ENCODE data around the gene GIMD1. TPM values are rescaled to one million over a fixed set of nuclear protein-coding genes. Genes with fewer than 3 reads are reported as not detected.

Gene GIMD1
- total RNA-seq, 1 experiment from 2014 or later: not detected

DNA sequence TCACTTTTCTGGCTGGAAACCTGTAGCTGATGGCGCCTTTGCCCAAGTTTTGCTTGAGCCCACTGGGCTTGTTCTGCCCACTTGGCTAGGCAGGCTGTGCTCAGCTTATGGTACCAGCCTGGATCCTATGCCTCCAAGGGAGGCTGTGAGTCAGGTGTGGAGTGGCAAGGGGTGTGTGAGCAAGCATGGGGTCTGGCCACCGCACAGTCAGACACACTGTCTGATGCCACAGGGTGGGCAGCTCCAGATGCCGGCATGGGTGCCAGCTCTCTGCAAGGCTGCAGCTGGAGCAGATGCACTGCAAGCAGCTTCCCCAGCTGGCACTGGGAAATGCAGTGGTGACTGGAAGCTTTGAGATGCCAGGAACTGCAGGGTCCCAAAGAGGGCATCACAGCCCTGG, 16.3 kb upstream of the GIMD1 start:
- no peak overlapping the region for H2BK12ac ChIP-seq (ENCODE audit: insufficient read length, low read depth, low read length)
- no peak overlapping the region for H3K4me3 Mint-ChIP-seq
- H3K27ac ChIP-seq (ENCODE audit: insufficient read length, low read depth, low read length): no peak overlapping the region
- no peaks in the 10 kb centered on the region for H4K20me1 ChIP-seq (ENCODE audit: control insufficient read depth, insufficient read depth, insufficient read length)
- TF ChIP-seq CTCF (conservative IDR thresholded peaks at IDR 0.05): no peak
- no peak overlapping the region for H3K4me2 ChIP-seq (ENCODE audit: insufficient read depth, insufficient read length, low read length)
- no peak overlapping the region for H3K4ac ChIP-seq (ENCODE audit: low read depth, low read length)
- WGBS (ENCODE audit: extremely low coverage, insufficient read length, low lambda C conversion rate): no CpG with 5 or more reads among the region's 3 CpGs
- H4K8ac ChIP-seq (replicated peaks; ENCODE audit: insufficient read length, low read depth, low read length): no peak overlapping the region
- H3T11ph ChIP-seq (ENCODE audit: low read length): no peak overlapping the region
- no peaks in the 10 kb centered on the region for H3K27me3 ChIP-seq (ENCODE audit: insufficient read depth, low read length)
- H4K5ac ChIP-seq (ENCODE audit: insufficient read length, low read depth, low read length): no peak overlapping the region
- H3K27ac Mint-ChIP-seq: no peak overlapping the region
- no peaks in the 10 kb centered on the region for H3K27me3 Mint-ChIP-seq (ENCODE audit: low read depth)
- H2AK5ac ChIP-seq (ENCODE audit: insufficient read length, low read length): no peak overlapping the region
- no peaks in the 10 kb centered on the region for H3K79me1 ChIP-seq (ENCODE audit: insufficient read depth, low read depth, low read length, poor library complexity, severe bottlenecking)
- H2BK120ac ChIP-seq (ENCODE audit: low read depth, low read length, poor library complexity, severe bottlenecking): no peak overlapping the region
- no peaks in the 10 kb centered on the region for H3K4me1 ChIP-seq (ENCODE audit: insufficient read depth, low read length)
- no peaks in the 10 kb centered on the region; a peak in 1 of 7 replicates for H3K36me3 Mint-ChIP-seq (ENCODE audit: insufficient read depth in 1 of 3, low read depth in 3 of 3)
- H3K23ac ChIP-seq (ENCODE audit: insufficient read length, low read depth, low read length): no peak overlapping the region
- no peak overlapping the region for H2BK15ac ChIP-seq (ENCODE audit: low read depth, low read length)
- H3K4me1 Mint-ChIP-seq: no peaks in the 10 kb centered on the region
- no peaks in the 10 kb centered on the region for H3K9me3 Mint-ChIP-seq
- no peak overlapping the region for H3K18ac ChIP-seq (ENCODE audit: insufficient read length, low read depth, low read length)
- H3K9me3 ChIP-seq (ENCODE audit: control insufficient read depth, low read depth, low read length): no peaks in the 10 kb centered on the region
- no peak overlapping the region; the same call in 1 of the 2 replicates for H3K14ac ChIP-seq (ENCODE audit: insufficient read depth, low read length)
- no peaks in the 10 kb centered on the region for H3K23me2 ChIP-seq (ENCODE audit: insufficient read length, low read depth, low read length, poor library complexity, severe bottlenecking)
- no peak overlapping the region for H2BK5ac ChIP-seq (ENCODE audit: insufficient read length, low read length)
- no peaks in the 10 kb centered on the region for H3K79me2 ChIP-seq (ENCODE audit: insufficient read depth, low read length)
- no peak overlapping the region for H3K56ac ChIP-seq (ENCODE audit: insufficient read length, low read depth, low read length)
- H2BK20ac ChIP-seq (ENCODE audit: low read depth, low read length, poor library complexity, severe bottlenecking): no peak overlapping the region
- no peak overlapping the region for H3K9ac ChIP-seq (ENCODE audit: extremely low read depth, insufficient read length, low read length)
- H4K91ac ChIP-seq (ENCODE audit: insufficient read length, low read depth, low read length): no peak overlapping the region
- no peak overlapping the region for H2AFZ ChIP-seq (ENCODE audit: low read length)
- DNase-seq: no peak
